GM12878 (cell line): ENCODE measurements around the gene APC2.

Source experiments
- BCL11A ChIP-seq: IDR thresholded peaks from 2 replicates; pipeline ENCODE4 v1.6.1; 2011; ENCODE audit warnings: low read depth, low read length
- CBFB ChIP-seq: IDR thresholded peaks from 2 replicates; pipeline ENCODE4 v1.6.1; 2016; ENCODE audit warnings: antibody characterized with exemption, low read depth
- CEBPB ChIP-seq, 2 experiments: fragments of 150-350 bp in 1 of 2; IDR thresholded peaks; 2 replicates each; pipeline ENCODE4 v1.6.1; 2012 to 2014; ENCODE audit warnings: low read depth in 2 of 2, low read length in 2 of 2, borderline replicate concordance in 1 of 2, inconsistent platforms in 1 of 2
- CTCF ChIP-seq, 3 experiments: IDR thresholded peaks in 2 of 3; conservative IDR thresholded peaks in 1 of 3; 2 replicates each; pipeline ENCODE4 v1.5.1; 2011; ENCODE audit warnings: low read depth in 3 of 3, low read length in 3 of 3, mild to moderate bottlenecking in 3 of 3, control low read depth in 2 of 3, moderate library complexity in 2 of 3, inconsistent platforms in 1 of 3, mixed read lengths in 1 of 3; ENCODE audit not compliant: control insufficient read depth in 2 of 3, insufficient read depth in 1 of 3; ENCODE audit errors: extremely low read depth in 1 of 3
- EED ChIP-seq: sonication (generic); IDR thresholded peaks from 2 replicates; pipeline ENCODE4 v1.6.1; 2016; ENCODE audit warnings: antibody characterized with exemption, low read depth
- EZH2 ChIP-seq: IDR thresholded peaks from 2 replicates; pipeline ENCODE4 v1.6.1; 2012; ENCODE audit warnings: low read depth, mild to moderate bottlenecking, control low read depth, inconsistent platforms, low read length, borderline replicate concordance; ENCODE audit not compliant: control insufficient read depth
- MAX ChIP-seq: IDR thresholded peaks from 2 replicates; pipeline ENCODE4 v1.6.1; 2012; ENCODE audit warnings: low read depth, low read length, improper control_type of control experiment
- POLR2AphosphoS5 ChIP-seq: IDR thresholded peaks from 2 replicates; pipeline ENCODE4 v1.6.1; 2011; ENCODE audit warnings: mild to moderate bottlenecking, low read length, inconsistent platforms
- RAD51 ChIP-seq: fragments of 450-650 bp; IDR thresholded peaks from 2 replicates; pipeline ENCODE4 v1.6.1; 2016; ENCODE audit warnings: moderate library complexity, mild to moderate bottlenecking, inconsistent platforms
- SMC3 ChIP-seq: IDR thresholded peaks from 2 replicates; pipeline ENCODE4 v1.6.1; 2011; ENCODE audit warnings: low read length, improper control_type of control experiment, borderline replicate concordance
- SREBF1 ChIP-seq: IDR thresholded peaks from 2 replicates; pipeline ENCODE4 v1.6.1; 2012; ENCODE audit warnings: mild to moderate bottlenecking, low read length
- SRF ChIP-seq, 2 experiments: IDR thresholded peaks; 2 replicates each; pipeline ENCODE4 v1.6.1; 2011; ENCODE audit warnings: low read depth in 2 of 2, low read length in 2 of 2, mild to moderate bottlenecking in 1 of 2, moderate library complexity in 1 of 2
- ZNF24 ChIP-seq: fragments of 450-650 bp; IDR thresholded peaks from 2 replicates; pipeline ENCODE4 v1.6.1; 2017; ENCODE audit warnings: antibody characterized with exemption, mild to moderate bottlenecking

GRCh38 chr19:1514986-1515721 is 65.2 kb downstream of the APC2 start:
- TF ChIP-seq EZH2: no peak
- no peak for TF ChIP-seq CTCF (IDR thresholded peaks at IDR 0.05 in 2 of 3, conservative IDR thresholded peaks at IDR 0.05 in 1 of 3; ENCODE audit: control insufficient read depth in 2 of 3, extremely low read depth in 1 of 3, insufficient read depth in 1 of 3, low read depth in 3 of 3, low read length in 3 of 3)
- TF ChIP-seq EED: no peak
- no peak for TF ChIP-seq SRF (IDR thresholded peaks at IDR 0.05; ENCODE audit: low read depth in 2 of 2, low read length in 2 of 2)
- no peak for TF ChIP-seq CEBPB (IDR thresholded peaks at IDR 0.05; ENCODE audit: borderline replicate concordance in 1 of 2, low read depth in 2 of 2, low read length in 2 of 2)
- TF ChIP-seq CBFB: no peak
- no peak for TF ChIP-seq BCL11A
- no peak for TF ChIP-seq SMC3
- no peak for TF ChIP-seq RAD51
- no peak for TF ChIP-seq ZNF24
- TF ChIP-seq MAX: no peak
- no peak for TF ChIP-seq POLR2AphosphoS5
- no peak for TF ChIP-seq SREBF1
